PC-3 (cell line): ENCODE measurements around the gene STIMATE.

ENCODE experiments used
- EZH2 ChIP-seq: fragments of 300-600 bp; sonication (generic); IDR thresholded peaks from one replicate; pipeline ENCODE4 v1.6.1; 2017; ENCODE audit warnings: antibody characterized with exemption, mild to moderate bottlenecking, low read length; ENCODE audit not compliant: unreplicated experiment
- EZH2phosphoT487 ChIP-seq: fragments of 300-600 bp; sonication (generic); IDR thresholded peaks from 2 replicates; pipeline ENCODE4 v1.6.1; 2018; ENCODE audit warnings: mild to moderate bottlenecking, antibody characterized with exemption, low read length, borderline replicate concordance
- TF ChIP-seq, protein P1 (sequence below): fragments of 300-600 bp; sonication (generic); conservative IDR thresholded peaks from 2 replicates; pipeline ENCODE4 v1.5.1; 2017; ENCODE audit warnings: antibody characterized with exemption, low read depth, mild to moderate bottlenecking, low read length

GRCh38 chr3:52839268-52839575 is 58.1 kb downstream of the STIMATE start:
- TF ChIP-seq, protein P1, sequence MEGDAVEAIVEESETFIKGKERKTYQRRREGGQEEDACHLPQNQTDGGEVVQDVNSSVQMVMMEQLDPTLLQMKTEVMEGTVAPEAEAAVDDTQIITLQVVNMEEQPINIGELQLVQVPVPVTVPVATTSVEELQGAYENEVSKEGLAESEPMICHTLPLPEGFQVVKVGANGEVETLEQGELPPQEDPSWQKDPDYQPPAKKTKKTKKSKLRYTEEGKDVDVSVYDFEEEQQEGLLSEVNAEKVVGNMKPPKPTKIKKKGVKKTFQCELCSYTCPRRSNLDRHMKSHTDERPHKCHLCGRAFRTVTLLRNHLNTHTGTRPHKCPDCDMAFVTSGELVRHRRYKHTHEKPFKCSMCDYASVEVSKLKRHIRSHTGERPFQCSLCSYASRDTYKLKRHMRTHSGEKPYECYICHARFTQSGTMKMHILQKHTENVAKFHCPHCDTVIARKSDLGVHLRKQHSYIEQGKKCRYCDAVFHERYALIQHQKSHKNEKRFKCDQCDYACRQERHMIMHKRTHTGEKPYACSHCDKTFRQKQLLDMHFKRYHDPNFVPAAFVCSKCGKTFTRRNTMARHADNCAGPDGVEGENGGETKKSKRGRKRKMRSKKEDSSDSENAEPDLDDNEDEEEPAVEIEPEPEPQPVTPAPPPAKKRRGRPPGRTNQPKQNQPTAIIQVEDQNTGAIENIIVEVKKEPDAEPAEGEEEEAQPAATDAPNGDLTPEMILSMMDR, result no peak
- TF ChIP-seq EZH2phosphoT487 (no peak), EZH2 (no peak)
